Measurements from ENCODE around the gene FGR. TPM values are rescaled to one million over a fixed set of nuclear protein-coding genes. Genes with fewer than 3 reads are reported as not detected.
"Not testable (repeated sequence)": the region's sequence is repeated elsewhere in the genome, so short reads cannot be mapped to it uniquely, and the experiment has no call there.

Gene FGR
- polyA plus RNA-seq, 1 donor: 1.4 TPM

DNA sequence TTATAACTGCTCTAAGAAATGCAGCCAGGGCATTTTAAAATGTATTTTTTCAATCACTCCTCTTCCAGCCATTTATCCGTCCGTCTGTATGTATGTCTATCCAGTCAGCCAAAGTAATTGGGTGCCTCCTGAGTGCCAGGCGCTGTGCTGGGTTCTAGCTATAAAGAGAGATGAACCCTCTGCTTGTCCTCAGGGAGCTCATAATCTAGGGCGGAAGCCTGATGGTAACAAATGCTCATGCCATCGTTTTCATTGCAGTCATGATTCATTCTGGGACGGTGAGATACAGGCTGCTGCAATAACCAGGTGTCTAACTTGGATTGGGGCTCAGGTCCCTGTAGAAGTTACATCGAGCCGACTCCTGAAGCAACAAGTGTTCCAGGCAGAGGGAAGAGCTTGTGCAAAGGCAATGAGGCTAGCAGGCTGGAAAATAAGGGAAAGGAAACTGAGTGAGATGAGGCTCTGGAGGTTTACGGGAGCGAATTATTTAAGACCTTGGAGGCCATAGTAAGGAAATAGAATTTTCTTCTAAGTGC lies 25.4 kb upstream of the FGR start:
- no peak for DNase-seq (ENCODE audit: low read depth)

GRCh38 chr1:27659497-27660299 lies 24.7 kb upstream of the FGR start:
- no peak for DNase-seq (ENCODE audit: low read depth)

GRCh38 chr1:27658951-27659496 lies 24.0 kb upstream of the FGR start:
- no peak for DNase-seq (ENCODE audit: low read depth)

DNA sequence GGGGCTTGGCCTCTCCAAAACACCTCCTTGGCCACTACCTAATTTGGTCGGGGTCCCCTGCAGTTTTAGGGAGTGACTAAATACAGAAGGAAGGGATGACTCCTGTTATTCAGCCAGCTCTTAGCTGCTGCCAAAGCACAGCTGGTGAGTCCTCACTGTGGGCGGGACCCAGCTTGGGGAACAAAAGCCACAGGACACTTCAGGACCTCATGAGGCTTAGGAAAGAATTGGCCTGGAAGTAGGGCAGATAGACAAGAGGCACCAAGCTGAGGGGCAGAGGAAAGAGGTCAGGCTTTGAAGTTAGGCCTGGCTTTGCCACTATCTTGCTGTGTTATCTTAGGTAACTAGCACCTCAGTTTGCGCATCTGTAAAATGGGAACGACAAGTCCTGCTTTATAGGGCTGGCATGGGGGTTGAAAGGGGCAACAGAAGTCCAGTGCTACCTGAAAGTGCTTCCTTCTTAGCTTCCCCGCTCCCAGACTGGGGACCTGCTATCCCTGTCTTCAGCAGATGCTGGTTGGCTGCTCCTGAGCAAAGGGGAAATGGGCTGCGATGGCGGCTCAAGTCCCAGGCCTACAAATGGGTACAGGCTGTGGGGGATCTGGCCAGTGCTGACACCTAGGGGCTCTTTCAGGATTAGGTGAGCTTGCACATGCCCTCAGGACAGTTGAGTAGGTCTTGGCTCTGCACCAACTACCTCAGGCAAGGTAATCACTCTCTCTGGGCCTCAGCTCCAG lies 21.3 kb upstream of the FGR start:
- DNase-seq (ENCODE audit: low read depth): no peak

- no peak for DNase-seq (ENCODE audit: low read depth)
Measured at GRCh38 chr1:27655151-27655937, 20.4 kb upstream of the FGR start.

GRCh38 chr1:27652111-27652864 lies 17.3 kb upstream of the FGR start:
- no peak for DNase-seq (ENCODE audit: low read depth)

DNA sequence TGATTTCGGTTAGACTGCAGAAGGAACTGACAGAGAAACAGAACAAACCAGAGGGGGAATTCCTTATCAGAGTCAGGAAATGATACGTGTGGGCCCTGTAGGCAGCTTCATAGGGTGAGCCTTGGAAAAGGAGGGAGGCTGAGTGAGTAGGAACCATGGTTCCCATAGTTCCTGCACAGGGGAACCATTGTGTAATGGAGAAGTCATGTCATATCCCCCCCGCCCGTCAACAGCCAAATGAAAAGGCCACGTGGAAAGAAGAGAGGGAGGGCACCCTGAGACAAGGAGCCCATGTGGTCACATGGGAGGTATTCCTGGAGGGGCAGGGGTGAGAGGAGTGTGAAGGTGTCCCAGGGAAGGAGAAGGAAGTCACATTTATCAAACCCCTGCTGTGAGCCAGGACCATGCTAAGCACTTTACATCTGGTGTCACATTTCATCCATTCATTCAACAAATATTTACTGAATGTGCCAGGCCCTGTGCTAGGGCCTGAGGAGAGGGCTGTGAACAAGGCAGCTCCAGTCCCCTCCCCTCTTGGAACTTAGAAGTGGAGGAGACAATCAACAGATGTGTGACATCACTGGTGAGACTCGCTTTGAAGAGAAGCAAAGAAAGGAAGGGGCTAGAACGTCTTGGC lies 15.7 kb upstream of the FGR start:
- DNase-seq (ENCODE audit: low read depth): no peak

DNA sequence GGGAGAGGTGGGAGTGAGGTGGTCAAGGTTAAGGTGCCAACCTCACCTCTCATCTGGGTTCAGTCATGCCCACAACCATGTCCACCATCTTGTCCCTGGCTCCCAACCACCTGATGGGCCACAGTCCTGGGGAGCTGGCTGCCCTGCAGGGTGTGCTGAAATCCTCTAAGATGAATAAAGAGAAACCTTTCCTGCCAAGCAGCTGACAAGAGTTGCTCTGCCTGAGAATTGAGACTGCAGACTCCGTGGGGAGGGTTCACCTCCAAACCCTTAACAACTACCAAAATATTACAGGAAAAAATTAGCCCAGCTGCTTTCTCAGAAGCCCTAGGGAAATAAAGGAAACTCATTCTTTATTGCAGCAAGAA lies 15.2 kb upstream of the FGR start:
- no peak for DNase-seq (ENCODE audit: low read depth)

- no peak for DNase-seq (ENCODE audit: low read depth)
Measured at GRCh38 chr1:27649306-27649635, 14.3 kb upstream of the FGR start.

DNA sequence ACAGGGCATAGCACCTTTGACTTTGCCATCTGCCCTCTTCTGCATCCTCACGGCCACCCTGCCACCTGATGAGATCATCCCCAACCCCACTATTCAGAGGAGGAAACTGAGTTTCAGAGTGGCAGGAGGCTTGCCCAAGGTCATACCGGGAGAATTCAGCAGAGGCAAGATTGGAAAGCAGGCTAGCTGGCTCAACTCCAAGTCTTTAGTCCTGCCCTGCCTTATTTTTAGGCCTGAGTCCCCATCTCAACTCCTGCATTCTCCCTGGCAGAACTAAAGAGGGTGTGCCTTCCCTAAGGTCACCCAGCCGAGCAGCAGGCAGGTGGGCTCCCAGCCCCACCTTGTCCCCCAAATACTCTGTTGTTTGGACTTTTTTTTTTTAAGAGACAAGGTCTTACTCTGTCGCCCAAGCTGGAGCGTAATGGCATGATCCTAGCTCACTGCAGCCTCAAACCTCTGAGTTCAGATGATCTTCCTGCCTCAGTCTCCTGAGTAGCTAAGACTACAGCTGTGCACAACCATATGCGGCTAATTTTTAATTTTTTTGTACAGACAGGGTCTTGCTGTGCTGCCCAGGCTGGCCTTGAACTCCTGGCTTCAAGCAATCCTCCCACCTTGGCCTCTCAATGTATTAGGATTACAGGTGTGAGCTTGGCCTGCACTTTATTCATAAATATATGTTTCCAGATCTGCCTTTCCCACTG lies 13.8 kb upstream of the FGR start:
- no peak for DNase-seq (ENCODE audit: low read depth)

- DNase-seq (ENCODE audit: low read depth): no peak
Measured at GRCh38 chr1:27647328-27647727, 12.3 kb upstream of the FGR start.

- no peak for DNase-seq (ENCODE audit: low read depth)
Measured at GRCh38 chr1:27646676-27647075, 11.7 kb upstream of the FGR start.

GRCh38 chr1:27645071-27645415 lies 10.1 kb upstream of the FGR start:
- DNase-seq (ENCODE audit: low read depth): no peak

GRCh38 chr1:27644369-27645070 lies 9.5 kb upstream of the FGR start:
- no peak for DNase-seq (ENCODE audit: low read depth)

DNA sequence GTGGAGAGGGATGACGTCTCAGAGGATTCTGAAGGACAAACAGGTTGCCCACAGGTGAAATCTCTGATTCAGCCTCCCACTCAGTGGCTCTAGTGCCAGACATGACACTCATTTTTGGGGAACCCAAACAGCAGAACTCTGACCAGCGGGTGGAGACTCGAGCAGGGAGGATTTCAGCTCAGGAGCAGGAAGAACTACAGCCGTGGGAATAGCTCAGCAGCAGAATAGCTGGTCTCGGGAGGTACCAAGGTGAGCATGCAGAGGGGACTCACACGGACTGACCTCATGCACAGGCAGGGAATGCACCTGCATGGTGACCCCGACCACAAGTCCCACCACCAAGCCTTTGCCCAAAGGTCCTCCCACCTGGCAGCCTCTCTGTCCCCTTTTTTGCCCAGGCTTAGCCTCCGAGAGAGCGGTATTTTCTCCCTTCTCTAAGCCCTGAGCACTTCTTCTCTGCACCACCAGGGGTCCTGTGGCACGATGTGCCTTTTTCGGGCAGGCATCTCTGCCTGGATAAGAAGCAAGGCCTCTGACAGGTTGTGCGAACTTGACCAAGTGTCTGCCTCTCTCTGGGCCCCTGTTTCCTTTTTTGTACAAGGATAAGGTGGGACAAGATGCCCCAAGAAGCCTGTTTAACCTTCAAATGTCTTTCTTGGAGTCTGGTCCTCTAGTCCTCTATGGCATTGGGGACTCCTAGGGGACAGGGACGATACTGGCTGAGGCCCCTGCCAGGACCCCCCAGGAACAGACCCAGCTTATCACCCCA lies 8.8 kb upstream of the FGR start:
- no peak for DNase-seq (ENCODE audit: low read depth)

GRCh38 chr1:27640514-27640913 lies 5.5 kb upstream of the FGR start:
- DNase-seq (ENCODE audit: low read depth): not testable (repeated sequence)

GRCh38 chr1:27638805-27639204 lies 3.8 kb upstream of the FGR start:
- no peak for DNase-seq (ENCODE audit: low read depth)

DNA sequence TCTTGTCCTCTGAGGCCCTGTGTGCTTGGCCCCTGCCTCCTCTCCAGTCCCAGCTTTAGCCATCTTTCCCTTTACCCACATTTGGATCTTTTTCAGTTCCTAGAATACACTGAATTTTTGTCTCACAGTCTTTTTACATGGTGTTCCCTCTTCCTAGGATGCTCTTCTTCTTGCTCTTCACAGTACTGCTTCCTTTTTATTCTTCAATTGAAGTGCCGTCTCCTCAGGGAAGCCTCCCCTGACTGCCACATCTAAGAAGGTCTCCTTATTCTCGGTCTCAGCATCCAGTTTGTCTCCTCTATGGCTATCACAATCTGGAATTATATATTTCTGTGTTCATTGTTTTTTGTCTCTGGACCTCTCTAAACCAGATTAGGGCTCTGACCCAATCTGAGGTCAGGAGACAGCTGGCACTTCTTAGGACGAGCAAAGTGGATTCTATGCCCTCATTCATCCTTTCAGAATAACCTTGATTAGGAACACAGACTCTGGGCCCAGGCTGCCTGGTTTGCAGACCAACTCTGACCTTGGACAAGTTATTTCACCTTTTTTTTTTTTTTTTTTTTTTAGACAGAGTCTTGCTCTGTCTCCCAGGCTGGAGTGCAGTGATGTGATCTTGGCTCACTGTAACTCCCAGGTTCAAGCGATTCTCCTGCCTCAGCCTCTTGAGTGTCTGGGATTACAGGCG lies 3.2 kb upstream of the FGR start:
- no peak for DNase-seq (ENCODE audit: low read depth)
